Endothelial cell of umbilical vein (primary cell): ENCODE measurements around the gene WDR93. TPM values are rescaled to one million over a fixed set of nuclear protein-coding genes. Genes with fewer than 3 reads are reported as not detected.

Source experiments
- BruUV-seq: library from RNA; stranded (reverse); fragments of 400-500 nt; replicated peaks from 2 replicates; lab custom pipeline; 2021; lab: Mats Ljungman, UMichigan
- CTCF ChIA-PET: fragments of 300-600, 350-600 bp; sonication (Branson Sonifier 250); formaldehyde crosslinking; loops from one replicate; lab custom pipeline; 2021; ENCODE audit warnings: antibody characterized with exemption, inconsistent platforms; lab: Charles Lee
- POLR2A ChIA-PET: fragments of 300-600, 350-600 bp; sonication (Branson Sonifier 250); formaldehyde crosslinking; loops from one replicate; lab custom pipeline; 2021; ENCODE audit warnings: antibody characterized with exemption, inconsistent platforms; lab: Charles Lee
- DNase-seq: peaks from one replicate; pipeline ENCODE4 v3.0.0-alpha.2; 2011; ENCODE audit warnings: low read depth, low spot score
- FAIRE-seq: peaks from 2 replicates; lab custom pipeline; 2011; peaks lifted over from hg19 to GRCh38; lab: Jason Lieb, UNC
- H2AFZ ChIP-seq: 2 replicates; pipeline ENCODE4 v1.6.0; 2012; ENCODE audit warnings: low read depth, low read length, control low read depth, inconsistent platforms
- H3K27ac ChIP-seq: 2 replicates; pipeline ENCODE4 v1.5.1; 2011; ENCODE audit warnings: low read depth, mild to moderate bottlenecking, control low read depth, low read length, moderate library complexity; ENCODE audit not compliant: insufficient read depth
- H3K27me3 ChIP-seq, 2 experiments: 2 replicates each; pipeline versions ENCODE4 v1.6.0 to v1.6.1; 2011; ENCODE audit warnings: low read length in 2 of 2, mixed read lengths in 1 of 2; ENCODE audit not compliant: control insufficient read depth in 2 of 2, insufficient read depth in 2 of 2
- H3K36me3 ChIP-seq, 2 experiments: 2 replicates in 1 of 2; 3 replicates in 1 of 2; pipeline ENCODE4 v1.5.1; 2011; ENCODE audit warnings: low read length in 2 of 2, mild to moderate bottlenecking in 1 of 2, moderate library complexity in 1 of 2; ENCODE audit not compliant: control insufficient read depth in 2 of 2, insufficient read depth in 2 of 2; ENCODE audit errors: extremely low read depth in 1 of 2
- H3K4me1 ChIP-seq: 3 replicates; pipeline ENCODE4 v1.5.1; 2011; ENCODE audit warnings: mild to moderate bottlenecking, low read length; ENCODE audit not compliant: control insufficient read depth, insufficient read depth; ENCODE audit errors: extremely low read depth
- H3K4me2 ChIP-seq: 2 replicates; pipeline ENCODE4 v1.6.1; 2011; ENCODE audit warnings: low read length, control low read depth, mixed read lengths; ENCODE audit not compliant: insufficient read depth
- H3K4me3 ChIP-seq, 3 experiments: fragments of 200-600 bp in 1 of 3; sonication (generic), shearing (Covaris generic) in 1 of 3; replicated peaks in 1 of 3; 2 replicates each; pipeline ENCODE4 v1.5.1; 2011 to 2016; ENCODE audit warnings: control low read depth in 3 of 3, low read length in 3 of 3, mild to moderate bottlenecking in 2 of 3, inconsistent platforms in 1 of 3, low read depth in 1 of 3, moderate library complexity in 1 of 3; ENCODE audit not compliant: insufficient read depth in 1 of 3
- H3K79me2 ChIP-seq: 2 replicates; pipeline ENCODE4 v1.6.0; 2012; ENCODE audit warnings: low read length, inconsistent platforms; ENCODE audit not compliant: control insufficient read depth, insufficient read depth
- H3K9ac ChIP-seq: replicated peaks from 2 replicates; pipeline ENCODE3; 2011; ENCODE audit warnings: low read length, control low read depth; ENCODE audit not compliant: insufficient read depth; ENCODE audit errors: extremely low read depth
- H3K9me1 ChIP-seq: replicated peaks from 3 replicates; pipeline ENCODE4 v1.6.0; 2011; ENCODE audit warnings: mild to moderate bottlenecking, low read length; ENCODE audit not compliant: control insufficient read depth, insufficient read depth; ENCODE audit errors: extremely low read depth
- H3K9me3 ChIP-seq: replicated peaks from 2 replicates; pipeline ENCODE4 v1.5.1; 2012; ENCODE audit warnings: low read length, inconsistent platforms; ENCODE audit not compliant: control insufficient read depth, insufficient read depth
- H4K20me1 ChIP-seq: replicated peaks from 2 replicates; pipeline ENCODE3; 2011; ENCODE audit warnings: mild to moderate bottlenecking, low read length; ENCODE audit not compliant: control insufficient read depth, insufficient read depth; ENCODE audit errors: extremely low read depth
- CTCF ChIP-seq, 2 donors: IDR thresholded peaks; 1 replicate in 1 of 2; 2 replicates in 1 of 2; pipeline ENCODE4 v1.5.1; 2011; ENCODE audit warnings: low read length in 2 of 2, mild to moderate bottlenecking in 2 of 2, moderate library complexity in 2 of 2, control low read depth in 1 of 2, inconsistent platforms in 1 of 2, low read depth in 1 of 2; ENCODE audit not compliant: insufficient read depth in 1 of 2; ENCODE audit errors: extremely low read depth in 1 of 2
- EZH2 ChIP-seq: IDR thresholded peaks from 2 replicates; pipeline ENCODE4 v1.6.1; 2012; ENCODE audit warnings: borderline replicate concordance, low read depth, mild to moderate bottlenecking, moderate library complexity, low read length, inconsistent platforms; ENCODE audit not compliant: severe bottlenecking
- FOS ChIP-seq: IDR thresholded peaks from 2 replicates; pipeline ENCODE4 v1.6.1; 2011; ENCODE audit warnings: mild to moderate bottlenecking, low read length, moderate library complexity, borderline replicate concordance; ENCODE audit not compliant: insufficient read depth
- GATA2 ChIP-seq: IDR thresholded peaks from 2 replicates; pipeline ENCODE4 v1.7.0; 2011; ENCODE audit warnings: low read depth, mild to moderate bottlenecking, moderate library complexity, mixed read lengths, low read length; ENCODE audit not compliant: insufficient read length, insufficient read depth
- JUN ChIP-seq: IDR thresholded peaks from 2 replicates; pipeline ENCODE4 v1.6.1; 2011; ENCODE audit warnings: borderline replicate concordance, low read depth; ENCODE audit not compliant: insufficient read length, insufficient read depth
- MYC ChIP-seq: IDR thresholded peaks from one replicate; pipeline ENCODE4 v1.6.1; 2011; ENCODE audit warnings: mild to moderate bottlenecking, low read depth, low read length
- POLR2A ChIP-seq: IDR thresholded peaks from 2 replicates; pipeline ENCODE4 v1.6.1; 2012; ENCODE audit warnings: low read depth, mild to moderate bottlenecking, control low read depth, low read length
- POLR2AphosphoS5 ChIP-seq: IDR thresholded peaks from 2 replicates; pipeline ENCODE4 v1.6.1; 2012; ENCODE audit warnings: low read depth, mild to moderate bottlenecking, control low read depth, low read length, moderate library complexity; ENCODE audit not compliant: insufficient read depth
- dilution Hi-C: fragments of 300-500 bp; cut with MboI; formaldehyde crosslinking; loops from one replicate; pipeline ENCODE4 v1.15.0; 2019; ENCODE audit warnings: low sequenced_read_pairs; ENCODE audit not compliant: extremely low pct_ligation_motif_present
- intact Hi-C: fragments of 100-400 bp; cut with micrococcal nuclease; formaldehyde crosslinking; loops from one replicate; pipeline ENCODE4 v1.10.0; 2022
- polyA plus RNA-seq, 4 experiments: library from polyadenylated mRNA; depleted of rRNA in 3 of 4; stranded (reverse) in 3 of 4; unstranded in 1 of 4; fragments of >200 nt; gene quantifications; 2 replicates each; pipeline versions ENCODE4 v1.2.1 to v1.2.3, GENCODE V29; 2011 to 2012; ENCODE audit warnings: missing spikeins in 1 of 4
- total RNA-seq: library from RNA; stranded (reverse); gene quantifications from 2 replicates; pipeline ENCODE4 v1.2.3, GENCODE V29; 2021
- TF ChIP-seq, protein P1 (sequence below): IDR thresholded peaks from 2 replicates; pipeline ENCODE4 v1.6.1; 2011; ENCODE audit not compliant: insufficient read depth, insufficient read length

The WDR93 gene
- total and polyA plus RNA-seq, 2 donors (not counting 3 experiments of a cell fraction or from before 2014, with no cell fraction given): 0.07 TPM; not detected in 1

- no peak overlapping the region for H3K4me2 ChIP-seq
- H3K27me3 ChIP-seq: no peaks in the 10 kb centered on the region
- no peaks in the 10 kb centered on the region for H4K20me1 ChIP-seq
- POLR2A ChIA-PET: no interaction called here
- intact Hi-C loops (loop anchor here (5.0 kb wide), 1 partner anchor 38 kb away; no protein-coding TSS in a partner anchor), dilution Hi-C loops (no loop called here)
- H2AFZ ChIP-seq: no peak overlapping the region
- H3K9ac ChIP-seq: no peak overlapping the region
- H3K79me2 ChIP-seq: no peaks in the 10 kb centered on the region
- DNase-seq: no peak
- no peaks in the 10 kb centered on the region for H3K9me3 ChIP-seq
- no TSS peak for BruUV-seq
- H3K4me3 ChIP-seq: no peak overlapping the region
- TF ChIP-seq JUN: no peak
- TF ChIP-seq CTCF (IDR thresholded peaks at IDR 0.05; ENCODE audit: extremely low read depth in 1 of 2, insufficient read depth in 1 of 2, low read depth in 1 of 2, low read length in 2 of 2): no peak
- TF ChIP-seq POLR2AphosphoS5: no peak
- TF ChIP-seq GATA2: no peak
- TF ChIP-seq, protein P1, sequence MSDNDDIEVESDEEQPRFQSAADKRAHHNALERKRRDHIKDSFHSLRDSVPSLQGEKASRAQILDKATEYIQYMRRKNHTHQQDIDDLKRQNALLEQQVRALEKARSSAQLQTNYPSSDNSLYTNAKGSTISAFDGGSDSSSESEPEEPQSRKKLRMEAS: no peak
- no peak for TF ChIP-seq FOS
- no peak for TF ChIP-seq POLR2A
- no peak for TF ChIP-seq MYC
- no peak for TF ChIP-seq EZH2
- no peak overlapping the region for H3K27ac ChIP-seq
- H3K36me3 ChIP-seq: no peaks in the 10 kb centered on the region
- CTCF ChIA-PET: interaction anchor here (1.1 to 2.4 kb wide), 2 partner anchors 18 to 33 kb away, joined by 3 to 17 read pairs; no protein-coding TSS in a partner anchor
- no peaks in the 10 kb centered on the region for H3K9me1 ChIP-seq
- FAIRE-seq: no peak
- H3K4me1 ChIP-seq: peaks cover 6% of the 10 kb centered on the region
Measured at GRCh38 chr15:89778861-89779260, 88.2 kb downstream of the WDR93 start.
